K562 (cell line): Measurements from ENCODE around the gene TMEM243. TPM values are rescaled to one million over a fixed set of nuclear protein-coding genes. Genes with fewer than 3 reads are reported as not detected.

Experiments used
- SAP30 ChIP-seq: fragments of 200-600 bp; sonication (generic); IDR thresholded peaks from 2 replicates; pipeline ENCODE4 v1.6.1; 2012; ENCODE audit warnings: borderline replicate concordance, low read depth, mild to moderate bottlenecking, moderate library complexity, low read length, control low read depth, inconsistent platforms; ENCODE audit not compliant: insufficient read depth, poor library complexity, severe bottlenecking
- SPI1 ChIP-seq: IDR thresholded peaks from 2 replicates; pipeline ENCODE4 v1.6.1; 2011; ENCODE audit warnings: low read depth, low read length, control low read depth, borderline replicate concordance
- ZKSCAN1 ChIP-seq: fragments of 150-350 bp; IDR thresholded peaks from 2 replicates; pipeline ENCODE4 v1.6.1; 2016; ENCODE audit warnings: low read depth, low read length
- ZNF316 ChIP-seq: fragments of 450-650 bp; IDR thresholded peaks from 2 replicates; pipeline ENCODE4 v1.6.1; 2016
- polyA plus RNA-seq, 8 experiments: library from polyadenylated mRNA; depleted of rRNA in 4 of 8; stranded (reverse) in 5 of 8; unstranded in 3 of 8; fragments of >200 nt; fragmentation: Nextera tagmentation in 2 of 8; fragmentation: Illumina TruSeq in 1 of 8; extraction: Ambion mirVana in 2 of 8; extraction: Trizol in 1 of 8; gene quantifications; 2 replicates each; pipeline versions ENCODE4 v1.2.1 to v1.2.3, GENCODE V29; 2011 to 2014; ENCODE audit warnings: inconsistent platforms in 1 of 8, missing spikeins in 1 of 8
- total RNA-seq, 7 experiments: library from RNA; depleted of rRNA in 6 of 7; stranded (reverse); fragments of >200 nt in 6 of 7; fragmentation: Illumina TruSeq in 2 of 7; extraction: Trizol in 2 of 7; gene quantifications; 2 replicates each; pipeline versions ENCODE4 v1.2.1 to v1.2.3, GENCODE V29; 2011 to 2021; ENCODE audit warnings: low replicate concordance in 1 of 7
- TF ChIP-seq, protein P1 (sequence below), 3 experiments: IDR thresholded peaks in 2 of 3; conservative IDR thresholded peaks in 1 of 3; 2 replicates each; pipeline ENCODE4 v1.5.1; 2011 to 2012; ENCODE audit warnings: low read length in 3 of 3, mild to moderate bottlenecking in 3 of 3, control low read depth in 2 of 3, improper control_type of control experiment in 1 of 3, inconsistent platforms in 1 of 3, low read depth in 1 of 3, mixed read lengths in 1 of 3, moderate library complexity in 1 of 3; ENCODE audit not compliant: insufficient read depth in 2 of 3
- TF ChIP-seq, protein P2 (sequence below): fragments of 200-600 bp; sonication (generic); IDR thresholded peaks from one replicate; pipeline ENCODE4 v1.6.1; 2012; ENCODE audit warnings: mild to moderate bottlenecking, low read depth, low read length, inconsistent platforms
- TF ChIP-seq, protein P3 (sequence below): fragments of 450-650 bp; IDR thresholded peaks from 2 replicates; pipeline ENCODE4 v1.6.1; 2016
- TF ChIP-seq, protein P4 (sequence below): IDR thresholded peaks from 2 replicates; pipeline ENCODE4 v1.6.1; 2011; ENCODE audit warnings: borderline replicate concordance, low read depth, mild to moderate bottlenecking, moderate library complexity, low read length; ENCODE audit not compliant: insufficient read depth, poor library complexity, severe bottlenecking

TMEM243 gene
- total and polyA plus RNA-seq, 9 of the 15 experiments (the other 6 are each of a cell fraction or from before 2014, with no cell fraction given), result 3.9 to 8.6 (median 6.1) TPM

DNA sequence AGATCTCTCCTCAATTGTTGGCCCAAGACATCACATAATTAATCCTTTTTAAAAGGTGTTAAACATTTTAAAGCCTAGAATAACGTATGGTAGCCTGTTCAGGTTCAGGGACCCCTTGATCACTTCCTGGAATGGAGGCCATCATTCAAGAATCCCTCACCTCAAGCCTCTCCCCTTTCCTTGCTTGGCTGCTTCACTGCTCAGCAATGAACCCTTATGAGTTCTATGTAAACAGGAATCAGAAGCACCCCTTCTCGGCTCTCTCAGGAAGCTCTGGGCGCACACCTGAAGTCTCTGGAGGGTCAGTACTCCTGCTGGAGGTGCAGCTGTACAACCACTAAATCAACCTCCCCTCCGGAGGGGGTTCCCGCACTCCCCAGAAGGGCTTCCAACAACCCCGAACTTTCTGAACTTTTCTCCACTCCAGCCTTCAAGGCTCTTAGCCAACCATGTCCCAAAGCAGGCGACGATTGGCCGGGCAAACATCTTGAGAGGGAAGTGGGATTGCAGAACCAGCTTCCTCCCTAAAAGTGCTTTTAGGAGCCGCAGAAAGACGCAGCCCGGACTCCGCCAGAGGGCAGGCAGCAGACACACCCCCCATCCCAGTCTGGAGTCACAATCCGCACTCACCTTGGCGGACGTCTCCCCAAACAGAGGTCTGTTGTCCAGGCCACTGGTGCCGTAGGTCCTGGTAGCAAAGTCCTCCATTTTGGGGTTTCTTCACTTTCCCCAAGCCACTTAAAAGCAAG is 562 bp downstream of the TMEM243 start (continued):
- TF ChIP-seq, protein P1, sequence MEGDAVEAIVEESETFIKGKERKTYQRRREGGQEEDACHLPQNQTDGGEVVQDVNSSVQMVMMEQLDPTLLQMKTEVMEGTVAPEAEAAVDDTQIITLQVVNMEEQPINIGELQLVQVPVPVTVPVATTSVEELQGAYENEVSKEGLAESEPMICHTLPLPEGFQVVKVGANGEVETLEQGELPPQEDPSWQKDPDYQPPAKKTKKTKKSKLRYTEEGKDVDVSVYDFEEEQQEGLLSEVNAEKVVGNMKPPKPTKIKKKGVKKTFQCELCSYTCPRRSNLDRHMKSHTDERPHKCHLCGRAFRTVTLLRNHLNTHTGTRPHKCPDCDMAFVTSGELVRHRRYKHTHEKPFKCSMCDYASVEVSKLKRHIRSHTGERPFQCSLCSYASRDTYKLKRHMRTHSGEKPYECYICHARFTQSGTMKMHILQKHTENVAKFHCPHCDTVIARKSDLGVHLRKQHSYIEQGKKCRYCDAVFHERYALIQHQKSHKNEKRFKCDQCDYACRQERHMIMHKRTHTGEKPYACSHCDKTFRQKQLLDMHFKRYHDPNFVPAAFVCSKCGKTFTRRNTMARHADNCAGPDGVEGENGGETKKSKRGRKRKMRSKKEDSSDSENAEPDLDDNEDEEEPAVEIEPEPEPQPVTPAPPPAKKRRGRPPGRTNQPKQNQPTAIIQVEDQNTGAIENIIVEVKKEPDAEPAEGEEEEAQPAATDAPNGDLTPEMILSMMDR (IDR thresholded peaks at IDR 0.05 in 2 of 3, conservative IDR thresholded peaks at IDR 0.05 in 1 of 3; ENCODE audit: insufficient read depth in 2 of 3, low read depth in 1 of 3, low read length in 3 of 3), result 0 out of 6 replicates have a peak, but pooled peaks of 1 of the 3 experiments have one; percentile 20
- TF ChIP-seq, protein P2, sequence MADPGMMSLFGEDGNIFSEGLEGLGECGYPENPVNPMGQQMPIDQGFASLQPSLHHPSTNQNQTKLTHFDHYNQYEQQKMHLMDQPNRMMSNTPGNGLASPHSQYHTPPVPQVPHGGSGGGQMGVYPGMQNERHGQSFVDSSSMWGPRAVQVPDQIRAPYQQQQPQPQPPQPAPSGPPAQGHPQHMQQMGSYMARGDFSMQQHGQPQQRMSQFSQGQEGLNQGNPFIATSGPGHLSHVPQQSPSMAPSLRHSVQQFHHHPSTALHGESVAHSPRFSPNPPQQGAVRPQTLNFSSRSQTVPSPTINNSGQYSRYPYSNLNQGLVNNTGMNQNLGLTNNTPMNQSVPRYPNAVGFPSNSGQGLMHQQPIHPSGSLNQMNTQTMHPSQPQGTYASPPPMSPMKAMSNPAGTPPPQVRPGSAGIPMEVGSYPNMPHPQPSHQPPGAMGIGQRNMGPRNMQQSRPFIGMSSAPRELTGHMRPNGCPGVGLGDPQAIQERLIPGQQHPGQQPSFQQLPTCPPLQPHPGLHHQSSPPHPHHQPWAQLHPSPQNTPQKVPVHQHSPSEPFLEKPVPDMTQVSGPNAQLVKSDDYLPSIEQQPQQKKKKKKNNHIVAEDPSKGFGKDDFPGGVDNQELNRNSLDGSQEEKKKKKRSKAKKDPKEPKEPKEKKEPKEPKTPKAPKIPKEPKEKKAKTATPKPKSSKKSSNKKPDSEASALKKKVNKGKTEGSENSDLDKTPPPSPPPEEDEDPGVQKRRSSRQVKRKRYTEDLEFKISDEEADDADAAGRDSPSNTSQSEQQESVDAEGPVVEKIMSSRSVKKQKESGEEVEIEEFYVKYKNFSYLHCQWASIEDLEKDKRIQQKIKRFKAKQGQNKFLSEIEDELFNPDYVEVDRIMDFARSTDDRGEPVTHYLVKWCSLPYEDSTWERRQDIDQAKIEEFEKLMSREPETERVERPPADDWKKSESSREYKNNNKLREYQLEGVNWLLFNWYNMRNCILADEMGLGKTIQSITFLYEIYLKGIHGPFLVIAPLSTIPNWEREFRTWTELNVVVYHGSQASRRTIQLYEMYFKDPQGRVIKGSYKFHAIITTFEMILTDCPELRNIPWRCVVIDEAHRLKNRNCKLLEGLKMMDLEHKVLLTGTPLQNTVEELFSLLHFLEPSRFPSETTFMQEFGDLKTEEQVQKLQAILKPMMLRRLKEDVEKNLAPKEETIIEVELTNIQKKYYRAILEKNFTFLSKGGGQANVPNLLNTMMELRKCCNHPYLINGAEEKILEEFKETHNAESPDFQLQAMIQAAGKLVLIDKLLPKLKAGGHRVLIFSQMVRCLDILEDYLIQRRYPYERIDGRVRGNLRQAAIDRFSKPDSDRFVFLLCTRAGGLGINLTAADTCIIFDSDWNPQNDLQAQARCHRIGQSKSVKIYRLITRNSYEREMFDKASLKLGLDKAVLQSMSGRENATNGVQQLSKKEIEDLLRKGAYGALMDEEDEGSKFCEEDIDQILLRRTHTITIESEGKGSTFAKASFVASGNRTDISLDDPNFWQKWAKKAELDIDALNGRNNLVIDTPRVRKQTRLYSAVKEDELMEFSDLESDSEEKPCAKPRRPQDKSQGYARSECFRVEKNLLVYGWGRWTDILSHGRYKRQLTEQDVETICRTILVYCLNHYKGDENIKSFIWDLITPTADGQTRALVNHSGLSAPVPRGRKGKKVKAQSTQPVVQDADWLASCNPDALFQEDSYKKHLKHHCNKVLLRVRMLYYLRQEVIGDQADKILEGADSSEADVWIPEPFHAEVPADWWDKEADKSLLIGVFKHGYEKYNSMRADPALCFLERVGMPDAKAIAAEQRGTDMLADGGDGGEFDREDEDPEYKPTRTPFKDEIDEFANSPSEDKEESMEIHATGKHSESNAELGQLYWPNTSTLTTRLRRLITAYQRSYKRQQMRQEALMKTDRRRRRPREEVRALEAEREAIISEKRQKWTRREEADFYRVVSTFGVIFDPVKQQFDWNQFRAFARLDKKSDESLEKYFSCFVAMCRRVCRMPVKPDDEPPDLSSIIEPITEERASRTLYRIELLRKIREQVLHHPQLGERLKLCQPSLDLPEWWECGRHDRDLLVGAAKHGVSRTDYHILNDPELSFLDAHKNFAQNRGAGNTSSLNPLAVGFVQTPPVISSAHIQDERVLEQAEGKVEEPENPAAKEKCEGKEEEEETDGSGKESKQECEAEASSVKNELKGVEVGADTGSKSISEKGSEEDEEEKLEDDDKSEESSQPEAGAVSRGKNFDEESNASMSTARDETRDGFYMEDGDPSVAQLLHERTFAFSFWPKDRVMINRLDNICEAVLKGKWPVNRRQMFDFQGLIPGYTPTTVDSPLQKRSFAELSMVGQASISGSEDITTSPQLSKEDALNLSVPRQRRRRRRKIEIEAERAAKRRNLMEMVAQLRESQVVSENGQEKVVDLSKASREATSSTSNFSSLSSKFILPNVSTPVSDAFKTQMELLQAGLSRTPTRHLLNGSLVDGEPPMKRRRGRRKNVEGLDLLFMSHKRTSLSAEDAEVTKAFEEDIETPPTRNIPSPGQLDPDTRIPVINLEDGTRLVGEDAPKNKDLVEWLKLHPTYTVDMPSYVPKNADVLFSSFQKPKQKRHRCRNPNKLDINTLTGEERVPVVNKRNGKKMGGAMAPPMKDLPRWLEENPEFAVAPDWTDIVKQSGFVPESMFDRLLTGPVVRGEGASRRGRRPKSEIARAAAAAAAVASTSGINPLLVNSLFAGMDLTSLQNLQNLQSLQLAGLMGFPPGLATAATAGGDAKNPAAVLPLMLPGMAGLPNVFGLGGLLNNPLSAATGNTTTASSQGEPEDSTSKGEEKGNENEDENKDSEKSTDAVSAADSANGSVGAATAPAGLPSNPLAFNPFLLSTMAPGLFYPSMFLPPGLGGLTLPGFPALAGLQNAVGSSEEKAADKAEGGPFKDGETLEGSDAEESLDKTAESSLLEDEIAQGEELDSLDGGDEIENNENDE, result no peak
- TF ChIP-seq SPI1 (peak; percentile 61; the same call in 1 of the 2 replicates), SAP30 (peak; percentile 55), ZNF316 (peak; percentile 29; the same call in 1 of the 2 replicates), ZKSCAN1 (no peak)
- TF ChIP-seq, protein P3, sequence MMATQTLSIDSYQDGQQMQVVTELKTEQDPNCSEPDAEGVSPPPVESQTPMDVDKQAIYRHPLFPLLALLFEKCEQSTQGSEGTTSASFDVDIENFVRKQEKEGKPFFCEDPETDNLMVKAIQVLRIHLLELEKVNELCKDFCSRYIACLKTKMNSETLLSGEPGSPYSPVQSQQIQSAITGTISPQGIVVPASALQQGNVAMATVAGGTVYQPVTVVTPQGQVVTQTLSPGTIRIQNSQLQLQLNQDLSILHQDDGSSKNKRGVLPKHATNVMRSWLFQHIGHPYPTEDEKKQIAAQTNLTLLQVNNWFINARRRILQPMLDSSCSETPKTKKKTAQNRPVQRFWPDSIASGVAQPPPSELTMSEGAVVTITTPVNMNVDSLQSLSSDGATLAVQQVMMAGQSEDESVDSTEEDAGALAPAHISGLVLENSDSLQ, result no peak
- TF ChIP-seq, protein P4, sequence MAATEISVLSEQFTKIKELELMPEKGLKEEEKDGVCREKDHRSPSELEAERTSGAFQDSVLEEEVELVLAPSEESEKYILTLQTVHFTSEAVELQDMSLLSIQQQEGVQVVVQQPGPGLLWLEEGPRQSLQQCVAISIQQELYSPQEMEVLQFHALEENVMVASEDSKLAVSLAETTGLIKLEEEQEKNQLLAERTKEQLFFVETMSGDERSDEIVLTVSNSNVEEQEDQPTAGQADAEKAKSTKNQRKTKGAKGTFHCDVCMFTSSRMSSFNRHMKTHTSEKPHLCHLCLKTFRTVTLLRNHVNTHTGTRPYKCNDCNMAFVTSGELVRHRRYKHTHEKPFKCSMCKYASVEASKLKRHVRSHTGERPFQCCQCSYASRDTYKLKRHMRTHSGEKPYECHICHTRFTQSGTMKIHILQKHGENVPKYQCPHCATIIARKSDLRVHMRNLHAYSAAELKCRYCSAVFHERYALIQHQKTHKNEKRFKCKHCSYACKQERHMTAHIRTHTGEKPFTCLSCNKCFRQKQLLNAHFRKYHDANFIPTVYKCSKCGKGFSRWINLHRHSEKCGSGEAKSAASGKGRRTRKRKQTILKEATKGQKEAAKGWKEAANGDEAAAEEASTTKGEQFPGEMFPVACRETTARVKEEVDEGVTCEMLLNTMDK, result peak; percentile 41
